ENCODE results near the gene GNB1L. TPM values are rescaled to one million over a fixed set of nuclear protein-coding genes. Genes with fewer than 3 reads are reported as not detected.

GNB1L gene
- total and polyA plus RNA-seq, 9 of the 15 experiments (the other 6 are each of a cell fraction or from before 2014, with no cell fraction given): 0.56 to 50.5 (median 10.2) TPM

DNA sequence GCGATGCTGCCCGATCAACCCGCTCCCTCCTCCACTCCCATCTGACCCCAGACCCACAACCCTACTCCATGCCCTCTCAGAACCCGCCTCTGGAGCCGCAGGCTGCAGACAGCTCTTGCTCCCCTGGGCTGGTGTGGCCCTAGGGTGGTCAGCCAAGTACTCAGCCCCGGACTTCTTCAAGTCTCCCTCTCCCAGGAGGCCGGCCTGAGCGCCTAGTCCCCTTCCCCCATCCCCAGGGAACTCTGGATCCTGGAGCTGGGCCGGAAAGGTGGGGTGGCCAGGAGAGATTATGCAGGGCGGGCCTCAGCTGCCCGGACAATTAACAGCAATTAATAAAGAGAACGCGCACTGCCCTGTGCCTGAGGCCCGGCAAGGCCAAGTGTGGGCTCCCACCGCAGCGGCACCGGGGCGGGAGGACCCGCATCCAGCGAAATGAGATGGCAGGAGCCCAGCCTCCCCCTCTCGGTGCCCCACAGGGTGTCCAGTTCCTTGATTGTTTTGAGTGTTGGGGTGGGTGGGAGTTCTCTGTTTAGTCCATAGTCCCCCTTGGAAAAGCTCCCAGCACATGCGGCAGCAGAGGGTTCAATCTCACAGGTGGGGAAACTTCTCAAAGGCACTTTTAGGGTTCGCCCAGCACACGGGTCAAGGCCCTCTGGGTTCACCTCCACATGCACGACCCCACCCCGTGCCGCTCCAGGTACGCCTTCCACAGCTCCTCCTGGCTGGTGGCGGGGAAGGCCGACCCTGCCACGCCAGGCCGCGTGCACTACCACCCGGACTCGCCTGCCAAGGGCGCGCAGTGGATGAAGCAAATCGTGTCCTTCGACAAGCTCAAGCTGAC lies 91.0 kb downstream of the GNB1L start (continued):
- TF ChIP-seq ZNF354B (CRISPR knock-in tag; IDR thresholded peaks at IDR 0.05): no peak
- TF ChIP-seq, protein P1, sequence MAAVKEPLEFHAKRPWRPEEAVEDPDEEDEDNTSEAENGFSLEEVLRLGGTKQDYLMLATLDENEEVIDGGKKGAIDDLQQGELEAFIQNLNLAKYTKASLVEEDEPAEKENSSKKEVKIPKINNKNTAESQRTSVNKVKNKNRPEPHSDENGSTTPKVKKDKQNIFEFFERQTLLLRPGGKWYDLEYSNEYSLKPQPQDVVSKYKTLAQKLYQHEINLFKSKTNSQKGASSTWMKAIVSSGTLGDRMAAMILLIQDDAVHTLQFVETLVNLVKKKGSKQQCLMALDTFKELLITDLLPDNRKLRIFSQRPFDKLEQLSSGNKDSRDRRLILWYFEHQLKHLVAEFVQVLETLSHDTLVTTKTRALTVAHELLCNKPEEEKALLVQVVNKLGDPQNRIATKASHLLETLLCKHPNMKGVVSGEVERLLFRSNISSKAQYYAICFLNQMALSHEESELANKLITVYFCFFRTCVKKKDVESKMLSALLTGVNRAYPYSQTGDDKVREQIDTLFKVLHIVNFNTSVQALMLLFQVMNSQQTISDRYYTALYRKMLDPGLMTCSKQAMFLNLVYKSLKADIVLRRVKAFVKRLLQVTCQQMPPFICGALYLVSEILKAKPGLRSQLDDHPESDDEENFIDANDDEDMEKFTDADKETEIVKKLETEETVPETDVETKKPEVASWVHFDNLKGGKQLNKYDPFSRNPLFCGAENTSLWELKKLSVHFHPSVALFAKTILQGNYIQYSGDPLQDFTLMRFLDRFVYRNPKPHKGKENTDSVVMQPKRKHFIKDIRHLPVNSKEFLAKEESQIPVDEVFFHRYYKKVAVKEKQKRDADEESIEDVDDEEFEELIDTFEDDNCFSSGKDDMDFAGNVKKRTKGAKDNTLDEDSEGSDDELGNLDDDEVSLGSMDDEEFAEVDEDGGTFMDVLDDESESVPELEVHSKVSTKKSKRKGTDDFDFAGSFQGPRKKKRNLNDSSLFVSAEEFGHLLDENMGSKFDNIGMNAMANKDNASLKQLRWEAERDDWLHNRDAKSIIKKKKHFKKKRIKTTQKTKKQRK (IDR thresholded peaks at IDR 0.05; ENCODE audit: borderline replicate concordance, low read depth, low read length): no peak
- TF ChIP-seq ASH1L (IDR thresholded peaks at IDR 0.05; ENCODE audit: borderline replicate concordance, low read depth, partially characterized antibody): no peak
- no peak for TF ChIP-seq TAF9B (IDR thresholded peaks at IDR 0.05; ENCODE audit: partially characterized antibody)
- TF ChIP-seq ZNF174 (CRISPR knock-in tag; IDR thresholded peaks at IDR 0.05): no peak
- no peak for TF ChIP-seq XRCC3 (IDR thresholded peaks at IDR 0.05)
- 0 out of 4 replicates have a peak, but pooled peaks of 1 of the 2 experiments have one; percentile 12 for TF ChIP-seq HDAC1 (IDR thresholded peaks at IDR 0.05)
- TF ChIP-seq, protein P2, sequence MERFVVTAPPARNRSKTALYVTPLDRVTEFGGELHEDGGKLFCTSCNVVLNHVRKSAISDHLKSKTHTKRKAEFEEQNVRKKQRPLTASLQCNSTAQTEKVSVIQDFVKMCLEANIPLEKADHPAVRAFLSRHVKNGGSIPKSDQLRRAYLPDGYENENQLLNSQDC (CRISPR knock-in tag; IDR thresholded peaks at IDR 0.05): no peak
- TF ChIP-seq SP1 (CRISPR knock-in tag; IDR thresholded peaks at IDR 0.05): no peak
- no peak for TF ChIP-seq NFATC3 (IDR thresholded peaks at IDR 0.05)
- TF ChIP-seq HNRNPLL (IDR thresholded peaks at IDR 0.05; ENCODE audit: low read depth, low read length, poor library complexity, severe bottlenecking): peak; percentile 9
- TF ChIP-seq CTBP1 (IDR thresholded peaks at IDR 0.05; ENCODE audit: borderline replicate concordance): no peak
- TF ChIP-seq NEUROD1 (IDR thresholded peaks at IDR 0.05; ENCODE audit: borderline replicate concordance, low read depth, low read length, partially characterized antibody): peak; percentile 6
- TF ChIP-seq NFRKB (IDR thresholded peaks at IDR 0.05; ENCODE audit: low read depth): no peak
